ENCODE data around the gene TTC28.

Gene TTC28

GRCh38 chr22:28021116-28021997, 658.3 kb downstream of the TTC28 start:
- in situ Hi-C loops (cut with HindIII; ENCODE audit: low pct_ligation_motif_present, low sequenced_read_pairs) = no loop called here
- no peak for DNase-seq

GRCh38 chr22:28019881-28020861, 659.5 kb downstream of the TTC28 start:
- Histone ChIP-seq H3K4me3 (ENCODE audit: low read depth, low read length) (no peak overlapping the region), H3K27ac (no peak overlapping the region), H3K27me3 (replicated peaks) (no peaks in the 10 kb centered on the region), H3K36me3 (replicated peaks) (no peaks in the 10 kb centered on the region)
- peak; percentile 64 for DNase-seq
- in situ Hi-C loops (cut with HindIII; ENCODE audit: low pct_ligation_motif_present, low sequenced_read_pairs) = no loop called here
- TF ChIP-seq, protein P1, sequence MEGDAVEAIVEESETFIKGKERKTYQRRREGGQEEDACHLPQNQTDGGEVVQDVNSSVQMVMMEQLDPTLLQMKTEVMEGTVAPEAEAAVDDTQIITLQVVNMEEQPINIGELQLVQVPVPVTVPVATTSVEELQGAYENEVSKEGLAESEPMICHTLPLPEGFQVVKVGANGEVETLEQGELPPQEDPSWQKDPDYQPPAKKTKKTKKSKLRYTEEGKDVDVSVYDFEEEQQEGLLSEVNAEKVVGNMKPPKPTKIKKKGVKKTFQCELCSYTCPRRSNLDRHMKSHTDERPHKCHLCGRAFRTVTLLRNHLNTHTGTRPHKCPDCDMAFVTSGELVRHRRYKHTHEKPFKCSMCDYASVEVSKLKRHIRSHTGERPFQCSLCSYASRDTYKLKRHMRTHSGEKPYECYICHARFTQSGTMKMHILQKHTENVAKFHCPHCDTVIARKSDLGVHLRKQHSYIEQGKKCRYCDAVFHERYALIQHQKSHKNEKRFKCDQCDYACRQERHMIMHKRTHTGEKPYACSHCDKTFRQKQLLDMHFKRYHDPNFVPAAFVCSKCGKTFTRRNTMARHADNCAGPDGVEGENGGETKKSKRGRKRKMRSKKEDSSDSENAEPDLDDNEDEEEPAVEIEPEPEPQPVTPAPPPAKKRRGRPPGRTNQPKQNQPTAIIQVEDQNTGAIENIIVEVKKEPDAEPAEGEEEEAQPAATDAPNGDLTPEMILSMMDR (IDR thresholded peaks at IDR 0.05; ENCODE audit: low read depth, low read length, missing control alignments) = peak; percentile 98

More at GRCh38 chr22:28021116-28021997, 658.3 kb downstream of the TTC28 start:
- Histone ChIP-seq H3K36me3 (replicated peaks) (no peaks in the 10 kb centered on the region), H3K27ac (no peak overlapping the region), H3K27me3 (replicated peaks) (no peaks in the 10 kb centered on the region), H3K4me3 (ENCODE audit: low read depth, low read length) (no peak overlapping the region)
- TF ChIP-seq, protein P1 (IDR thresholded peaks at IDR 0.05; ENCODE audit: low read depth, low read length, missing control alignments) = no peak

- TF ChIP-seq, protein P1 (IDR thresholded peaks at IDR 0.05; ENCODE audit: low read depth, low read length, missing control alignments) = no peak
- Histone ChIP-seq H3K27me3 (replicated peaks) (no peaks in the 10 kb centered on the region), H3K4me3 (ENCODE audit: low read depth, low read length) (no peak overlapping the region), H3K36me3 (replicated peaks) (no peaks in the 10 kb centered on the region), H3K27ac (no peak overlapping the region)
- in situ Hi-C loops (cut with HindIII; ENCODE audit: low pct_ligation_motif_present, low sequenced_read_pairs) = no loop called here
- no peak for DNase-seq
Measured at GRCh38 chr22:28019360-28019759, 660.3 kb downstream of the TTC28 start.

DNA sequence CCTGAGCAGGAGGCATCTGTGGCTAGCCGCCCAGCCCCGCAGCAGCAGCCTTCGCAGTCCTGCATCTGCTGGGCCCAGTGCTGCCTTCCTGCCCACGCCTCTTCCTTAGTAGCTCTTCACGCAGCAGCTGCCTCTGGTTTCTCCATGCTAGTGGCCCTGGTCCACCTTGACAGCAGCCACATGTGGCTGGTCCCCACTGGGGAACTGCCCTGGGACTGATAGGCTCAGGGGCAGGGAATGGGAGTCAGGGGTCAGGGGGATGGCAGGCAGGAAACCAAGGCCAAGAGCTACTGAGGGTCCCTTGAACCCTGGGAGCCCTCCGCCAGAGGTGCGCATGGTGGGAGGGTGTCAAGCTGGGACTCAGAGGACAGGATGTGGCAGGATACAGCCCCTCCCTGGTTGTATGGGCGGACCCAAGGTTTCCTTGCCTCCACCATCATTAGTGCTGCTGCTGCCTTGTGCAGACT, 661.1 kb downstream of the TTC28 start:
- TF ChIP-seq, protein P1 (IDR thresholded peaks at IDR 0.05; ENCODE audit: low read depth, low read length, missing control alignments) = no peak
- in situ Hi-C loops (cut with HindIII; ENCODE audit: low pct_ligation_motif_present, low sequenced_read_pairs) = no loop called here
- Histone ChIP-seq H3K27me3 (replicated peaks) (no peaks in the 10 kb centered on the region), H3K36me3 (replicated peaks) (no peaks in the 10 kb centered on the region), H3K4me3 (ENCODE audit: low read depth, low read length) (no peak overlapping the region), H3K27ac (no peak overlapping the region)
- DNase-seq = no peak

DNA sequence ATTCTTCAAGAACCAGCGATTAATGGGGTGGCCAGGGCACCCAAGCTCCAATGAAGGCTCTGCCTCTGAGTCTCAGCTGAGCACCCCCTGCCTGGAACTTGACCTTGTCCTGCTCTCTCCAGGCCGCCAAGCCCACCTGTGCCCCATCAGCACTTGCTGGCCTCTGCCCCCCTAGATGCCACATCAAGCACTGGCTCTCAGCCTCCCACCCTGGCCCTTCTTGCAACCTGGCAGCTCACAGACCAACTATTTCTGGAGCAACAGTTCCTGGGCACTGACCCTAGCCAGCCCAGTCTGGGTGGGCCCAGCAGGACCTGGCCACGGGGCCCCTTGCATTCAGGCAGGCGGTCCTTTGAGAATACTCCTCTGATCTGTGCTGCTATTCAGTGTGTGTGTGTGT, 661.8 kb downstream of the TTC28 start:
- Histone ChIP-seq H3K36me3 (replicated peaks) (no peaks in the 10 kb centered on the region), H3K4me3 (ENCODE audit: low read depth, low read length) (no peak overlapping the region), H3K27ac (no peak overlapping the region), H3K27me3 (replicated peaks) (no peaks in the 10 kb centered on the region)
- in situ Hi-C loops (cut with HindIII; ENCODE audit: low pct_ligation_motif_present, low sequenced_read_pairs) = no loop called here
- TF ChIP-seq, protein P1 (IDR thresholded peaks at IDR 0.05; ENCODE audit: low read depth, low read length, missing control alignments) = no peak
- no peak for DNase-seq

Measured in brain microvascular endothelial cell (primary cell).